ENCODE measurements around the gene FAM118A. TPM values are rescaled to one million over a fixed set of nuclear protein-coding genes. Genes with fewer than 3 reads are reported as not detected.

Gene FAM118A
- total RNA-seq, 1 experiment from 2014 or later = 21.3 TPM

DNA sequence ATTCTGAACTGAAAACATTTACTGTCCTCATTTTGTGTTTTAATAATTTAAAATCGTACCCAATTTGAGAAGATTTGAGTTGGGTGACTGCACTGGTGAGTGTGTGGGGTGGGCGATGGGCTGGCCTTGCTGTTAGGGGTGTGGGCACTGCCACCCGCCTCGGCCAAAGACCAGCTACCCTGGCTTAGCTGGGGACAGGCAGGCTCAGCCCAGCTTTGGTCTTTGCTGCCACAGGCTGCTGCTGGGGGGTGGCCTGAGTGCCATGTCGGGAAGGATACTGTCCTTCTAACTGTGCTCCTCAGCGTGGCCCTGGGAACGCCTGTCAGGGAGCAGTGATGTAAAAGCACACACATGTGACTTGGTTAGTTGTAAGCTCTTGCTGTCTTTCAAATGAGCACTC lies 22.3 kb downstream of the FAM118A start:
- CTCF ChIA-PET = interaction anchor here (0.6 kb wide), 1 partner anchor 785 kb away, joined by 3 read pairs; no protein-coding TSS in a partner anchor
- no peaks in the 10 kb centered on the region for H3K9me3 Mint-ChIP-seq

DNA sequence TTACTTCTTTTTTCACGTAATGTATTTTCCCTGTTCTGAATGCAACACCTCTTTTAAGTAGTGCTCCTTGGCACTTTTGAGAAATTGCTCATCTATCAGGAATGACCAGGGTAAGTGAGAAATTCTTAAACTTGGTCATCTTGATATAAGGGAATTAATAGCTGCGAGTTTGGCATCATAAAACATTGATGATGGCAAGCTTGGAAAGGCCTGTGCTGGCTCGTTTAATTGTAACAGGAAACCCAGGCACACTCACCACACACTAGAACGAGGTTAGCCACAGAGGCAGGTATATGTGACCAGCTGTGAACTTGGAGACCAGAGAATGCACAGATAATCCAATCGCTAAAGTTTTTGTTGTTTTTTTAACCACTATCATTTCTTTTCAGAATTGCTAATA lies 24.3 kb downstream of the FAM118A start:
- H3K9me3 Mint-ChIP-seq = no peaks in the 10 kb centered on the region
- no peaks in the 10 kb centered on the region for H3K4me1 Mint-ChIP-seq
- ATAC-seq (no peak), DNase-seq (ENCODE audit: low spot score) (no peak)
- no peak overlapping the region for H3K4me3 Mint-ChIP-seq
- CTCF ChIA-PET = interaction anchor here (1.5 to 2.6 kb wide), 2 partner anchors 17 to 64 kb away, joined by 6 to 7 read pairs; no protein-coding TSS in a partner anchor
- no peaks in the 10 kb centered on the region for H3K27me3 Mint-ChIP-seq (ENCODE audit: low read depth)
- H3K27ac Mint-ChIP-seq = no peak overlapping the region
- TF ChIP-seq NFE2L1 (CRISPR knock-in tag; IDR thresholded peaks at IDR 0.05) (no peak), GTF2I (CRISPR knock-in tag; conservative IDR thresholded peaks at IDR 0.05) (no peak), SP1 (CRISPR knock-in tag; conservative IDR thresholded peaks at IDR 0.05) (no peak), SOX15 (CRISPR knock-in tag; IDR thresholded peaks at IDR 0.05) (no peak), JAZF1 (CRISPR knock-in tag; IDR thresholded peaks at IDR 0.05) (no peak), NR2C2 (CRISPR knock-in tag; IDR thresholded peaks at IDR 0.05) (no peak), ZNF138 (CRISPR knock-in tag; conservative IDR thresholded peaks at IDR 0.05) (no peak), ZNF232 (CRISPR knock-in tag; IDR thresholded peaks at IDR 0.05) (no peak), MXD4 (CRISPR knock-in tag; IDR thresholded peaks at IDR 0.05; ENCODE audit: borderline replicate concordance) (no peak), SMAD4 (CRISPR knock-in tag; IDR thresholded peaks at IDR 0.05) (no peak), MYBL2 (CRISPR knock-in tag; IDR thresholded peaks at IDR 0.05) (no peak), ESRRA (CRISPR knock-in tag; IDR thresholded peaks at IDR 0.05; ENCODE audit: borderline replicate concordance) (no peak), EMX1 (CRISPR knock-in tag; IDR thresholded peaks at IDR 0.05) (no peak)
- TF ChIP-seq, protein P1, sequence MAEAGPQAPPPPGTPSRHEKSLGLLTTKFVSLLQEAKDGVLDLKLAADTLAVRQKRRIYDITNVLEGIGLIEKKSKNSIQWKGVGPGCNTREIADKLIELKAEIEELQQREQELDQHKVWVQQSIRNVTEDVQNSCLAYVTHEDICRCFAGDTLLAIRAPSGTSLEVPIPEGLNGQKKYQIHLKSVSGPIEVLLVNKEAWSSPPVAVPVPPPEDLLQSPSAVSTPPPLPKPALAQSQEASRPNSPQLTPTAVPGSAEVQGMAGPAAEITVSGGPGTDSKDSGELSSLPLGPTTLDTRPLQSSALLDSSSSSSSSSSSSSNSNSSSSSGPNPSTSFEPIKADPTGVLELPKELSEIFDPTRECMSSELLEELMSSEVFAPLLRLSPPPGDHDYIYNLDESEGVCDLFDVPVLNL (CRISPR knock-in tag; IDR thresholded peaks at IDR 0.05; ENCODE audit: borderline replicate concordance, low read depth) = no peak
- TF ChIP-seq, protein P2, sequence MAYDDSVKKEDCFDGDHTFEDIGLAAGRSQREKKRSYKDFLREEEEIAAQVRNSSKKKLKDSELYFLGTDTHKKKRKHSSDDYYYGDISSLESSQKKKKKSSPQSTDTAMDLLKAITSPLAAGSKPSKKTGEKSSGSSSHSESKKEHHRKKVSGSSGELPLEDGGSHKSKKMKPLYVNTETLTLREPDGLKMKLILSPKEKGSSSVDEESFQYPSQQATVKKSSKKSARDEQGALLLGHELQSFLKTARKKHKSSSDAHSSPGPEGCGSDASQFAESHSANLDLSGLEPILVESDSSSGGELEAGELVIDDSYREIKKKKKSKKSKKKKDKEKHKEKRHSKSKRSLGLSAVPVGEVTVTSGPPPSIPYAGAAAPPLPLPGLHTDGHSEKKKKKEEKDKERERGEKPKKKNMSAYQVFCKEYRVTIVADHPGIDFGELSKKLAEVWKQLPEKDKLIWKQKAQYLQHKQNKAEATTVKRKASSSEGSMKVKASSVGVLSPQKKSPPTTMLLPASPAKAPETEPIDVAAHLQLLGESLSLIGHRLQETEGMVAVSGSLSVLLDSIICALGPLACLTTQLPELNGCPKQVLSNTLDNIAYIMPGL (CRISPR knock-in tag; IDR thresholded peaks at IDR 0.05) = no peak
- TF ChIP-seq, protein P3, sequence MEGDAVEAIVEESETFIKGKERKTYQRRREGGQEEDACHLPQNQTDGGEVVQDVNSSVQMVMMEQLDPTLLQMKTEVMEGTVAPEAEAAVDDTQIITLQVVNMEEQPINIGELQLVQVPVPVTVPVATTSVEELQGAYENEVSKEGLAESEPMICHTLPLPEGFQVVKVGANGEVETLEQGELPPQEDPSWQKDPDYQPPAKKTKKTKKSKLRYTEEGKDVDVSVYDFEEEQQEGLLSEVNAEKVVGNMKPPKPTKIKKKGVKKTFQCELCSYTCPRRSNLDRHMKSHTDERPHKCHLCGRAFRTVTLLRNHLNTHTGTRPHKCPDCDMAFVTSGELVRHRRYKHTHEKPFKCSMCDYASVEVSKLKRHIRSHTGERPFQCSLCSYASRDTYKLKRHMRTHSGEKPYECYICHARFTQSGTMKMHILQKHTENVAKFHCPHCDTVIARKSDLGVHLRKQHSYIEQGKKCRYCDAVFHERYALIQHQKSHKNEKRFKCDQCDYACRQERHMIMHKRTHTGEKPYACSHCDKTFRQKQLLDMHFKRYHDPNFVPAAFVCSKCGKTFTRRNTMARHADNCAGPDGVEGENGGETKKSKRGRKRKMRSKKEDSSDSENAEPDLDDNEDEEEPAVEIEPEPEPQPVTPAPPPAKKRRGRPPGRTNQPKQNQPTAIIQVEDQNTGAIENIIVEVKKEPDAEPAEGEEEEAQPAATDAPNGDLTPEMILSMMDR (IDR thresholded peaks at IDR 0.05) = no peak
- TF ChIP-seq, protein P4, sequence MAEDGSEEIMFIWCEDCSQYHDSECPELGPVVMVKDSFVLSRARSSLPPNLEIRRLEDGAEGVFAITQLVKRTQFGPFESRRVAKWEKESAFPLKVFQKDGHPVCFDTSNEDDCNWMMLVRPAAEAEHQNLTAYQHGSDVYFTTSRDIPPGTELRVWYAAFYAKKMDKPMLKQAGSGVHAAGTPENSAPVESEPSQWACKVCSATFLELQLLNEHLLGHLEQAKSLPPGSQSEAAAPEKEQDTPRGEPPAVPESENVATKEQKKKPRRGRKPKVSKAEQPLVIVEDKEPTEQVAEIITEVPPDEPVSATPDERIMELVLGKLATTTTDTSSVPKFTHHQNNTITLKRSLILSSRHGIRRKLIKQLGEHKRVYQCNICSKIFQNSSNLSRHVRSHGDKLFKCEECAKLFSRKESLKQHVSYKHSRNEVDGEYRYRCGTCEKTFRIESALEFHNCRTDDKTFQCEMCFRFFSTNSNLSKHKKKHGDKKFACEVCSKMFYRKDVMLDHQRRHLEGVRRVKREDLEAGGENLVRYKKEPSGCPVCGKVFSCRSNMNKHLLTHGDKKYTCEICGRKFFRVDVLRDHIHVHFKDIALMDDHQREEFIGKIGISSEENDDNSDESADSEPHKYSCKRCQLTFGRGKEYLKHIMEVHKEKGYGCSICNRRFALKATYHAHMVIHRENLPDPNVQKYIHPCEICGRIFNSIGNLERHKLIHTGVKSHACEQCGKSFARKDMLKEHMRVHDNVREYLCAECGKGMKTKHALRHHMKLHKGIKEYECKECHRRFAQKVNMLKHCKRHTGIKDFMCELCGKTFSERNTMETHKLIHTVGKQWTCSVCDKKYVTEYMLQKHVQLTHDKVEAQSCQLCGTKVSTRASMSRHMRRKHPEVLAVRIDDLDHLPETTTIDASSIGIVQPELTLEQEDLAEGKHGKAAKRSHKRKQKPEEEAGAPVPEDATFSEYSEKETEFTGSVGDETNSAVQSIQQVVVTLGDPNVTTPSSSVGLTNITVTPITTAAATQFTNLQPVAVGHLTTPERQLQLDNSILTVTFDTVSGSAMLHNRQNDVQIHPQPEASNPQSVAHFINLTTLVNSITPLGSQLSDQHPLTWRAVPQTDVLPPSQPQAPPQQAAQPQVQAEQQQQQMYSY (CRISPR knock-in tag; IDR thresholded peaks at IDR 0.05) = no peak
- TF ChIP-seq, protein P5, sequence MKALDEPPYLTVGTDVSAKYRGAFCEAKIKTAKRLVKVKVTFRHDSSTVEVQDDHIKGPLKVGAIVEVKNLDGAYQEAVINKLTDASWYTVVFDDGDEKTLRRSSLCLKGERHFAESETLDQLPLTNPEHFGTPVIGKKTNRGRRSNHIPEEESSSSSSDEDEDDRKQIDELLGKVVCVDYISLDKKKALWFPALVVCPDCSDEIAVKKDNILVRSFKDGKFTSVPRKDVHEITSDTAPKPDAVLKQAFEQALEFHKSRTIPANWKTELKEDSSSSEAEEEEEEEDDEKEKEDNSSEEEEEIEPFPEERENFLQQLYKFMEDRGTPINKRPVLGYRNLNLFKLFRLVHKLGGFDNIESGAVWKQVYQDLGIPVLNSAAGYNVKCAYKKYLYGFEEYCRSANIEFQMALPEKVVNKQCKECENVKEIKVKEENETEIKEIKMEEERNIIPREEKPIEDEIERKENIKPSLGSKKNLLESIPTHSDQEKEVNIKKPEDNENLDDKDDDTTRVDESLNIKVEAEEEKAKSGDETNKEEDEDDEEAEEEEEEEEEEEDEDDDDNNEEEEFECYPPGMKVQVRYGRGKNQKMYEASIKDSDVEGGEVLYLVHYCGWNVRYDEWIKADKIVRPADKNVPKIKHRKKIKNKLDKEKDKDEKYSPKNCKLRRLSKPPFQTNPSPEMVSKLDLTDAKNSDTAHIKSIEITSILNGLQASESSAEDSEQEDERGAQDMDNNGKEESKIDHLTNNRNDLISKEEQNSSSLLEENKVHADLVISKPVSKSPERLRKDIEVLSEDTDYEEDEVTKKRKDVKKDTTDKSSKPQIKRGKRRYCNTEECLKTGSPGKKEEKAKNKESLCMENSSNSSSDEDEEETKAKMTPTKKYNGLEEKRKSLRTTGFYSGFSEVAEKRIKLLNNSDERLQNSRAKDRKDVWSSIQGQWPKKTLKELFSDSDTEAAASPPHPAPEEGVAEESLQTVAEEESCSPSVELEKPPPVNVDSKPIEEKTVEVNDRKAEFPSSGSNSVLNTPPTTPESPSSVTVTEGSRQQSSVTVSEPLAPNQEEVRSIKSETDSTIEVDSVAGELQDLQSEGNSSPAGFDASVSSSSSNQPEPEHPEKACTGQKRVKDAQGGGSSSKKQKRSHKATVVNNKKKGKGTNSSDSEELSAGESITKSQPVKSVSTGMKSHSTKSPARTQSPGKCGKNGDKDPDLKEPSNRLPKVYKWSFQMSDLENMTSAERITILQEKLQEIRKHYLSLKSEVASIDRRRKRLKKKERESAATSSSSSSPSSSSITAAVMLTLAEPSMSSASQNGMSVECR (CRISPR knock-in tag; IDR thresholded peaks at IDR 0.05; ENCODE audit: borderline replicate concordance) = no peak
- TF ChIP-seq, protein P6, sequence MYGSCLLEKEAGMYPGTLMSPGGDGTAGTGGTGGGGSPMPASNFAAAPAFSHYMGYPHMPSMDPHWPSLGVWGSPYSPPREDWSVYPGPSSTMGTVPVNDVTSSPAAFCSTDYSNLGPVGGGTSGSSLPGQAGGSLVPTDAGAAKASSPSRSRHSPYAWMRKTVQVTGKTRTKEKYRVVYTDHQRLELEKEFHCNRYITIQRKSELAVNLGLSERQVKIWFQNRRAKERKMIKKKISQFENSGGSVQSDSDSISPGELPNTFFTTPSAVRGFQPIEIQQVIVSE (CRISPR knock-in tag; IDR thresholded peaks at IDR 0.05; ENCODE audit: borderline replicate concordance) = no peak
- TF ChIP-seq, protein P7, sequence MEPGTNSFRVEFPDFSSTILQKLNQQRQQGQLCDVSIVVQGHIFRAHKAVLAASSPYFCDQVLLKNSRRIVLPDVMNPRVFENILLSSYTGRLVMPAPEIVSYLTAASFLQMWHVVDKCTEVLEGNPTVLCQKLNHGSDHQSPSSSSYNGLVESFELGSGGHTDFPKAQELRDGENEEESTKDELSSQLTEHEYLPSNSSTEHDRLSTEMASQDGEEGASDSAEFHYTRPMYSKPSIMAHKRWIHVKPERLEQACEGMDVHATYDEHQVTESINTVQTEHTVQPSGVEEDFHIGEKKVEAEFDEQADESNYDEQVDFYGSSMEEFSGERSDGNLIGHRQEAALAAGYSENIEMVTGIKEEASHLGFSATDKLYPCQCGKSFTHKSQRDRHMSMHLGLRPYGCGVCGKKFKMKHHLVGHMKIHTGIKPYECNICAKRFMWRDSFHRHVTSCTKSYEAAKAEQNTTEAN (CRISPR knock-in tag; IDR thresholded peaks at IDR 0.05) = no peak
- peaks cover 24% of the 10 kb centered on the region for H3K36me3 Mint-ChIP-seq
- POLR2A ChIA-PET = no interaction called here

More for the DNA sequence above, 22.3 kb downstream of the FAM118A start:
- no peaks in the 10 kb centered on the region for H3K27me3 Mint-ChIP-seq (ENCODE audit: low read depth)
- TF ChIP-seq KAT7 (CRISPR knock-in tag; IDR thresholded peaks at IDR 0.05; ENCODE audit: borderline replicate concordance) = no peak
- TF ChIP-seq HMGA2 (CRISPR knock-in tag; IDR thresholded peaks at IDR 0.05) = no peak
- TF ChIP-seq ZBTB21 (CRISPR knock-in tag; IDR thresholded peaks at IDR 0.05; ENCODE audit: borderline replicate concordance) = no peak
- ATAC-seq = no peak
- no peak overlapping the region for H3K4me3 Mint-ChIP-seq
- H3K36me3 Mint-ChIP-seq = peaks cover 36% of the 10 kb centered on the region
- no peak for DNase-seq (ENCODE audit: low spot score)
- POLR2A ChIA-PET = no interaction called here
- H3K4me1 Mint-ChIP-seq = no peaks in the 10 kb centered on the region
- no peak overlapping the region for H3K27ac Mint-ChIP-seq

All from WTC11 (cell line).